Adrenal gland (tissue), 12 donors: ENCODE results near the gene CTNNBIP1. TPM values are rescaled to one million over a fixed set of nuclear protein-coding genes. Genes with fewer than 3 reads are reported as not detected.
A peak's percentile ranks its signal among the peaks of the same experiment; 100 is the strongest.

Experiments used
- DNase-seq, 7 donors: peaks; one replicate each; pipeline ENCODE4 v3.0.0-alpha.2; 2019 to 2020
- H3K27ac ChIP-seq, 5 donors: fragments of 200-600 bp; sonication (generic) in 4 of 5; 1 replicate in 3 of 5; 2 replicates in 2 of 5; pipeline versions ENCODE4 v1.5.1 to v1.8.0; 2016 to 2020; ENCODE audit warnings: mild to moderate bottlenecking in 1 of 5
- H3K27me3 ChIP-seq: fragments of 200-600 bp; 2 replicates; pipeline ENCODE4 v1.8.0; 2021
- H3K36me3 ChIP-seq, 2 donors: fragments of 200-600 bp; replicated peaks in 1 of 2; 1 replicate in 1 of 2; 2 replicates in 1 of 2; pipeline versions ENCODE4 v1.5.1 to v1.8.0; 2018 to 2022
- H3K4me1 ChIP-seq, 2 donors: fragments of 200-600 bp; replicated peaks in 1 of 2; 1 replicate in 1 of 2; 2 replicates in 1 of 2; pipeline versions ENCODE4 v1.5.1 to v1.8.0; 2018 to 2021
- H3K4me3 ChIP-seq, 4 donors: fragments of 200-600 bp; sonication (generic) in 3 of 4; one replicate each; pipeline ENCODE4 v1.5.1; 2016 to 2018
- H3K9me3 ChIP-seq, 3 donors: fragments of 200-600 bp; sonication (generic) in 1 of 3; replicated peaks in 1 of 3; 1 replicate in 2 of 3; 2 replicates in 1 of 3; pipeline versions ENCODE4 v1.5.1 to v1.8.0; 2016 to 2021
- CTCF ChIP-seq, 6 experiments: fragments of 450-650 bp in 4 of 6; fragments of 200-600 bp in 2 of 6; sonication (generic) in 1 of 6; IDR thresholded peaks; 1 replicate in 5 of 6; 2 replicates in 1 of 6; pipeline versions ENCODE4 v1.5.1 to v1.8.0; 2016 to 2021; ENCODE audit warnings: antibody characterized with exemption in 6 of 6, mild to moderate bottlenecking in 2 of 6, moderate library complexity in 1 of 6
- POLR2A ChIP-seq, 2 donors: fragments of 450-650 bp; IDR thresholded peaks; one replicate each; pipeline ENCODE4 v1.6.1; 2017; ENCODE audit warnings: antibody characterized with exemption in 2 of 2, mild to moderate bottlenecking in 2 of 2, moderate library complexity in 1 of 2
- WGBS, 4 donors: extraction: QIAGEN DNeasy Blood & Tissue Kit in 2 of 4; methylation state at CpG; one replicate each; pipeline versions ENCODE4 v1.1.5 to v1.1.7; 2013 to 2017; 5-methylcytosine and 5-hydroxymethylcytosine counted together
- intact Hi-C, 2 donors: fragments of 100-400 bp; cut with DNase I; formaldehyde crosslinking; loops; one replicate each; pipeline versions ENCODE4 v1.14.1 to v1.15.0; 2022 to 2023
- polyA plus RNA-seq, 3 donors: library from polyadenylated mRNA; stranded (reverse); fragments of 200-250 nt in 2 of 3; fragments of 350-450 nt in 1 of 3; fragmentation: Illumina TruSeq in 1 of 3; extraction: RNeasy Lipid Tissue Mini Kit (QIAGEN cat#74804) in 1 of 3; gene quantifications; one replicate each; pipeline ENCODE4 v1.2.3, GENCODE V29; 2013 to 2014
- total RNA-seq, 9 donors: library from RNA; depleted of rRNA in 4 of 9; stranded (reverse); fragments of >200 nt in 4 of 9; fragments of 120-200 nt in 1 of 9; fragmentation: NEBNext Ultra II Directional in 1 of 9; extraction: Animal tissue kit (Norgen Biotek cat#: 25700) in 1 of 9; gene quantifications; one replicate each; pipeline versions ENCODE4 v1.1.0 to v1.2.4, GENCODE V29; 2013 to 2023
- donor health status: healthy with polysubstance abuse.
- donor health status: Bipolar disorder and iron deficiency.
- donor health status: DM: yes; HTN: yes; CAD: no.
- donor health status: DM: no; HTN: no; CAD: no.
- donor health status: DM: no; HTN: no; CAD: no.
- donor health status: DM: yes; HTN: yes; CAD: no.

CTNNBIP1 gene
- total and polyA plus RNA-seq, 12 donors: 6.8 to 26.9 (median 16.0) TPM

GRCh38 chr1:9815150-9815549, 94.9 kb downstream of the CTNNBIP1 start:
- Histone ChIP-seq H3K4me3 (no peak overlapping the region), H3K27me3 (no peaks in the 10 kb centered on the region), H3K9me3 (no peaks in the 10 kb centered on the region), H3K4me1 (peaks cover 9 to 20% of the 10 kb centered on the region in 2 donors), H3K36me3 (no peaks in the 10 kb centered on the region), H3K27ac (no peak overlapping the region)
- intact Hi-C loops: no loop called here
- no peak for DNase-seq
- TF ChIP-seq CTCF (IDR thresholded peaks at IDR 0.05) (no peak), POLR2A (IDR thresholded peaks at IDR 0.05) (no peak)
- WGBS, 4 donors: 84 to 94% (median 88%) methylated on average over 2 of the region's 2 CpGs

GRCh38 chr1:9814619-9815018, 95.5 kb downstream of the CTNNBIP1 start:
- no peak overlapping the region for H3K27ac ChIP-seq
- no peaks in the 10 kb centered on the region for H3K27me3 ChIP-seq
- intact Hi-C loops: no loop called here
- H3K4me1 ChIP-seq: peaks cover 9 to 20% of the 10 kb centered on the region in 2 donors
- H3K36me3 ChIP-seq: no peaks in the 10 kb centered on the region
- H3K4me3 ChIP-seq: no peak overlapping the region
- TF ChIP-seq CTCF (IDR thresholded peaks at IDR 0.05) (no peak), POLR2A (IDR thresholded peaks at IDR 0.05) (no peak)
- DNase-seq: no peak
- 91 to 94% (median 92%) methylated on average over 6 of the region's 6 CpGs for WGBS, 4 donors
- no peaks in the 10 kb centered on the region for H3K9me3 ChIP-seq

GRCh38 chr1:9811239-9811966, 98.7 kb downstream of the CTNNBIP1 start:
- WGBS, 4 donors: 56 to 62% (median 59%) methylated on average over 6 of the region's 6 CpGs
- intact Hi-C loops: no loop called here
- peaks cover 9 to 20% of the 10 kb centered on the region in 2 donors for H3K4me1 ChIP-seq

GRCh38 chr1:9809100-9809510, 101.0 kb downstream of the CTNNBIP1 start:
- H3K4me3 ChIP-seq: no peak overlapping the region
- H3K36me3 ChIP-seq: no peaks in the 10 kb centered on the region
- 68 to 77% (median 70%) methylated on average over 3 to 8 of the region's 8 CpGs for WGBS, 4 donors
- TF ChIP-seq CTCF (IDR thresholded peaks at IDR 0.05) (no peak), POLR2A (IDR thresholded peaks at IDR 0.05) (no peak)
- H3K4me1 ChIP-seq: peaks cover 17 to 31% of the 10 kb centered on the region in 2 donors
- H3K9me3 ChIP-seq: no peaks in the 10 kb centered on the region
- peak in 1 of 7 donors; percentile 33 for DNase-seq
- intact Hi-C loops: no loop called here
- H3K27ac ChIP-seq: no peak overlapping the region
- H3K27me3 ChIP-seq: no peaks in the 10 kb centered on the region

More at GRCh38 chr1:9811239-9811966, 98.7 kb downstream of the CTNNBIP1 start:
- H3K4me3 ChIP-seq: no peak overlapping the region
- H3K36me3 ChIP-seq: no peaks in the 10 kb centered on the region
- no peak for DNase-seq
- TF ChIP-seq CTCF (IDR thresholded peaks at IDR 0.05): no peak
- TF ChIP-seq POLR2A (IDR thresholded peaks at IDR 0.05): no peak
- no peaks in the 10 kb centered on the region for H3K27me3 ChIP-seq
- no peaks in the 10 kb centered on the region for H3K9me3 ChIP-seq
- peak overlapping the region in 2 of 5 donors; percentile 45 to 52 for H3K27ac ChIP-seq
